Endodermal cell (in vitro differentiated cells): Measurements from ENCODE around the gene MLH1. TPM values are rescaled to one million over a fixed set of nuclear protein-coding genes. Genes with fewer than 3 reads are reported as not detected.

Experiments
- DNase-seq: peaks from one replicate; pipeline ENCODE4 v3.0.0-alpha.2; 2017
- H3K27ac ChIP-seq: 2 replicates; pipeline ENCODE4 v1.5.1; 2013; ENCODE audit warnings: mild to moderate bottlenecking, low read depth, low read length, moderate library complexity
- H3K27me3 ChIP-seq: 2 replicates; pipeline ENCODE4 v1.6.1; 2013; ENCODE audit warnings: mild to moderate bottlenecking, low read length, moderate library complexity; ENCODE audit not compliant: insufficient read depth, control insufficient read depth, poor library complexity, severe bottlenecking
- H3K36me3 ChIP-seq: 2 replicates; pipeline ENCODE4 v1.7.0; 2013; ENCODE audit warnings: mild to moderate bottlenecking, low read length, moderate library complexity; ENCODE audit not compliant: control insufficient read depth, insufficient read depth
- H3K4me1 ChIP-seq: one replicate; pipeline ENCODE4 v1.7.0; 2013; ENCODE audit warnings: low read length; ENCODE audit not compliant: control insufficient read depth, insufficient read depth
- H3K4me3 ChIP-seq: 2 replicates; pipeline ENCODE4 v1.5.1; 2013; ENCODE audit warnings: mild to moderate bottlenecking, low read length, moderate library complexity
- H3K9ac ChIP-seq: 2 replicates; pipeline ENCODE4 v1.6.1; 2013; ENCODE audit warnings: mild to moderate bottlenecking, low read length, moderate library complexity; ENCODE audit not compliant: poor library complexity, severe bottlenecking; ENCODE audit errors: extremely low read depth
- H3K9me3 ChIP-seq: 2 replicates; pipeline ENCODE4 v1.6.1; 2013; ENCODE audit warnings: mild to moderate bottlenecking, low read length, moderate library complexity; ENCODE audit not compliant: control insufficient read depth
- H3K27ac Mint-ChIP-seq: 2 replicates; pipeline ENCODE4 v1.8.0; 2020; ENCODE audit warnings: mixed read lengths
- H3K27me3 Mint-ChIP-seq: 2 replicates; pipeline ENCODE4 v1.8.0; 2021; ENCODE audit warnings: mild to moderate bottlenecking, mixed read lengths; ENCODE audit not compliant: insufficient read depth
- H3K36me3 Mint-ChIP-seq: 2 replicates; pipeline ENCODE4 v1.8.0; 2020; ENCODE audit warnings: low read depth, mixed read lengths
- H3K4me1 Mint-ChIP-seq: 2 replicates; pipeline ENCODE4 v1.8.0; 2020; ENCODE audit warnings: mixed read lengths
- H3K4me3 Mint-ChIP-seq: 2 replicates; pipeline ENCODE4 v1.8.0; 2020; ENCODE audit warnings: mild to moderate bottlenecking, moderate library complexity, mixed read lengths
- H3K9me3 Mint-ChIP-seq: 2 replicates; pipeline ENCODE4 v1.8.0; 2020; ENCODE audit warnings: mild to moderate bottlenecking, mixed read lengths
- CTCF ChIP-seq: fragments of 200-600 bp; sonication (generic); conservative IDR thresholded peaks from 2 replicates; pipeline ENCODE4 v1.5.0; 2021; ENCODE audit warnings: antibody characterized with exemption, mild to moderate bottlenecking
- WGBS, 2 experiments: methylation state at CpG; one replicate each; pipeline versions ENCODE4 v1.1.5 to v1.1.7; 2013; ENCODE audit warnings: missing lambda C conversion rate in 2 of 2, mixed read lengths in 1 of 2; ENCODE audit not compliant: insufficient coverage in 1 of 2, insufficient read length in 1 of 2; 5-methylcytosine and 5-hydroxymethylcytosine counted together
- total RNA-seq, 2 donors: library from RNA; stranded (reverse); fragmentation: NEBNext Ultra II Directional in 1 of 2; extraction: Animal tissue kit (Norgen Biotek cat#: 25700) in 1 of 2; gene quantifications; 2 replicates in 1 of 2; 3 replicates in 1 of 2; pipeline ENCODE4 v1.2.1, GENCODE V29; 2021

MLH1 gene
- total RNA-seq, 2 donors from 2014 or later, result 36.4 to 47.0 TPM

DNA sequence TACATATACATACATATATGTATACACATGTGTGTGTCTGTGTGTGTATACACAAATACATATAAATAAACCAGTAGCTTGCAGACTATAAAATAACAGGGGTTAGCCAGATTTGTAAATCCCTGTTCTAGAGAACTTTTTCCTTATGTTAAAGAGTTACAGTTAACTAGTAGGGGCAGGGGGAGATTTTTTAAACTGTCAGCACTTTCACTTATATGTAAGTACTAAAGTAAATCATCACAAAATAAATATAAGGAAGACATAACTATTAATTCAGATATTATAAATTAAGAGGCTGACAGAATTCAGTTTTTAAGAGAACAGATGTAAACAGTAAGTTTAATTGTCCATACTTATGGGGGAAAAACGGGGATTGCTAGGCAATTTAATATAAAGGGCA is 107.1 kb downstream of the MLH1 start:
- WGBS, 2 experiments, result 83 to 95% methylated on average over 1 of the region's 1 CpG
- no peaks in the 10 kb centered on the region for H3K4me1 ChIP-seq

More for the DNA sequence above, 107.1 kb downstream of the MLH1 start:
- no peak overlapping the region for H3K4me3 ChIP-seq
- Mint-ChIP-seq H3K4me3 (no peak overlapping the region), H3K36me3 (no peaks in the 10 kb centered on the region), H3K27me3 (no peaks in the 10 kb centered on the region), H3K27ac (no peak overlapping the region), H3K9me3 (no peaks in the 10 kb centered on the region), H3K4me1 (peaks cover 8% of the 10 kb centered on the region)
- H3K9ac ChIP-seq, result no peak overlapping the region
- no peaks in the 10 kb centered on the region for H3K36me3 ChIP-seq
- H3K27ac ChIP-seq, result no peak overlapping the region
- DNase-seq, result no peak
- no peaks in the 10 kb centered on the region for H3K27me3 ChIP-seq
- TF ChIP-seq CTCF, result no peak
- H3K9me3 ChIP-seq, result no peaks in the 10 kb centered on the region

Other genes starting within 250 kb of the MLH1 start
- gene DCLK3, start 229.0 kb upstream of the MLH1 start, total RNA-seq, result 1 to 10 TPM; 2.1 to 3.9 TPM
- gene TRANK1, start 48.5 kb upstream of the MLH1 start, total RNA-seq, result 10 to 100 TPM in 1 of 2 donors, 1 to 10 TPM in 1; 9.0 to 20.1 TPM
- gene EPM2AIP1, start 387 bp upstream of the MLH1 start, total RNA-seq, result 10 to 100 TPM; 15.7 to 19.5 TPM
- 10 to 100 TPM; 32.6 to 34.6 TPM for gene LRRFIP2, start 181.1 kb downstream of the MLH1 start, total RNA-seq
- 10 to 100 TPM; 57.0 to 79.6 TPM for gene GOLGA4, start 249.8 kb downstream of the MLH1 start, total RNA-seq